Activated T-cell treated with anti-CD3 and anti-CD28 coated beads for 48 hours (primary cell): ENCODE results near the gene VGLL1.

ENCODE experiments used
- DNase-seq: peaks from one replicate; pipeline ENCODE4 v3.0.0-alpha.2; 2020; ENCODE audit warnings: low read depth

The VGLL1 gene, protein sequence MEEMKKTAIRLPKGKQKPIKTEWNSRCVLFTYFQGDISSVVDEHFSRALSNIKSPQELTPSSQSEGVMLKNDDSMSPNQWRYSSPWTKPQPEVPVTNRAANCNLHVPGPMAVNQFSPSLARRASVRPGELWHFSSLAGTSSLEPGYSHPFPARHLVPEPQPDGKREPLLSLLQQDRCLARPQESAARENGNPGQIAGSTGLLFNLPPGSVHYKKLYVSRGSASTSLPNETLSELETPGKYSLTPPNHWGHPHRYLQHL

DNA sequence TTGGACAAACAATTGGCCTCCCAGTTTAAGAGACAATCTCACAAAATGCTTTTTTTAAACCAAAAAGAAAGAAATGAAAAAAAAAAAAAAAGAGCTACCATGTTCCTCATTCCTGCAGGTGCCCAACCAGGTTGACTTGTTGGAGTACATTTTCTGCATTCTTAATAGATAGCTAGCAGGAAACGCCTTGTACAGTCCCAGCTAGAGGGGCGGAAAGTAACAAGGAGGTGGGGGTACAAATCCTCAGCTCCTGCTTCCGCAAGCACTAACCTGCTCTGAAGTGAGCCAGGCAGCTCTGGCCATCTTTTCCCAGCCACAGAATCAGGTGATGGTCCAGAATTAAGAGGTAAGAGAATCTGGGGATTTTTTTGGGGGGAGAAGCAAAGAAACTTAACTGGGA lies at the start of gene VGLL1:
TSS of gene VGLL1 (plus strand) at position 265 of the 400 bp plus-strand sequence. CDS start 3,806 bp downstream, outside the sequence.
- no peak for DNase-seq

DNA sequence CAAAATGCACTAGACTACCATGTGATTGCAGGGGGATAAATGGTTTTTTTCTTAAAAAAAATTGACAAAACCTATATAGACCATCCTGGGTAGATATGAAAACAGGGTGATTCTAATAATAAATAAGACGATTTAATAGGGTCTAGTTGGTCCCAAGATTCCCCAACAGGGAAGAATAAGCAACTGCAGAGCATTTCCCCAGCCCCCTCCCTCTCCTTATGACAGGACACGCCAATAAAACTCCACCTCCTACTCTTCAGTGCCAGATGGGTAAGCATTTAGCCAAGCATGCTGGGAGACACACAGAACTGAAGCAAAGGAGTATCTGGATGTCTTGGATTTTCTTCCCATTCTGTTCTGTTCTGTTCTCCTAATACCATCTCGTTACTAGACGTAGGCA lies 44.4 kb upstream of the VGLL1 start, which contains the start of gene BRS3:
TSS of gene BRS3 (plus strand) at position 301 of the 400 bp plus-strand sequence. CDS start 168 bp downstream, outside the sequence.
- no peak for DNase-seq

- no peak for DNase-seq
These were observed 43.3 kb upstream of the VGLL1 start for GRCh38 chrX:136488706-136489105.

- no peak for DNase-seq
These were observed 40.2 kb upstream of the VGLL1 start for GRCh38 chrX:136491832-136492231.

DNA sequence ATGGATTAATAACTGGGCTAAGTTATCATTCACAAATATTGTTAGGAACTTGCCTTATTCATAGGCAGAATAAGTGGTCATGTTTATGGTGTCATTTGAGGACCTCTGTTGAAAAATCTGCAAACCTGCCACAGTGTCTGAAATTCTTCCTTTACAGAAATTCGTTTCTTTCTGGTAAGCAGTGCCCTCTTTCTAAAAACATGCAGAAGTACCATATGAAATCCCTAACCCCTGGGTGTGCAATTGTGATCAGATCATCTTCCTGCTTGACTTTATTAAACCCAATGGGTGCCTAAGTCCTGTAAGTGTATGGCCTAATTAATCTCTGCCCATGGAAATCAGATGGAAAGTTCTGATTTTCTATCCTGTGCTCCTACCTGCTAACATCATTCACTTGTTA lies 39.0 kb upstream of the VGLL1 start:
- DNase-seq: no peak

DNA sequence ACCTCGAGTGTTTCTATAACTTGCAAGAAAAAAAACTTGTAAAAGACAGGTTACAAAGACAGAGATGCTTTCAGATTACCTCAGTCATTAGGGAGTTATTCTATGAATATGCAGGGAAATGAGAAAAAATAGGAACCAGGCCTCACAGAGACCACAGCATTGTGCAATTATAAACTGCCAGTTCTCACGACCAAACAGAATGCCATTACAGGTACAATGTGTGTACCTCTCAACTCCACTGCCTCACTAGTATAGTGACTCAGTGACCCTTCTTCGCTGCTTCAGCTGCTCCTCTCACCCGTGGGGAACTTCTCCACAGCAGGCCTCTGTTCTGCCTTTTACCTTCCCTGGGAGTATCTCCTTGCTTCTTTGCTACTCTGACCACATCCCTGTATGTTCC lies 37.0 kb upstream of the VGLL1 start:
- no peak for DNase-seq

DNA sequence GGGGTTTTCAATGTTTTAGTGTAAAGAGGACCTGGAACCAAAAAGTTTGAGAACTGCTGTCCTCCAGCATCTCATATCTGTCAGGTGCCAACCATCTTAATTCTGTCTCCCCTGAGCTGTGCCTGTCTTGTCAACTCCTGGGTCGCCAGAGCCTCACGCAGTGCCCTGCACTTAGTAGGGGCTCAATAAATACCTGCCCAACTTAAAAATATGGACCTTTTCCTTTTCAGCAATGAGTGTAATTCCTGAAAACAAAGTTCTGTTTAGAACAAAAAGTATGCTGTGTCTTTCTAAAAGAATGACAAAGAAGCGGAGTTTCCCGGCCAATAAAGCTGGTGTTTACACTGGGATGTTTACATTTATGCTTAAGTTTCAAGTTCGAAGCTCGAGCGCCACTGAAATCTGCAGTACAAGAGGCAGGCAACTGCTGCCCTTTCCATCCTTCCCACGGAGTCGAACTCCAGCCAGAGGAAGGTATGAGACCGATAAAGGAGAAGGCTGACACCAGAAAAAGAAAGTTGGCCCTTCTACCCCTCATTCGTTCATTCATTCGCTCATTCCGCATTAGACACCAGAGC lies 35.7 kb upstream of the VGLL1 start:
- DNase-seq: no peak

DNA sequence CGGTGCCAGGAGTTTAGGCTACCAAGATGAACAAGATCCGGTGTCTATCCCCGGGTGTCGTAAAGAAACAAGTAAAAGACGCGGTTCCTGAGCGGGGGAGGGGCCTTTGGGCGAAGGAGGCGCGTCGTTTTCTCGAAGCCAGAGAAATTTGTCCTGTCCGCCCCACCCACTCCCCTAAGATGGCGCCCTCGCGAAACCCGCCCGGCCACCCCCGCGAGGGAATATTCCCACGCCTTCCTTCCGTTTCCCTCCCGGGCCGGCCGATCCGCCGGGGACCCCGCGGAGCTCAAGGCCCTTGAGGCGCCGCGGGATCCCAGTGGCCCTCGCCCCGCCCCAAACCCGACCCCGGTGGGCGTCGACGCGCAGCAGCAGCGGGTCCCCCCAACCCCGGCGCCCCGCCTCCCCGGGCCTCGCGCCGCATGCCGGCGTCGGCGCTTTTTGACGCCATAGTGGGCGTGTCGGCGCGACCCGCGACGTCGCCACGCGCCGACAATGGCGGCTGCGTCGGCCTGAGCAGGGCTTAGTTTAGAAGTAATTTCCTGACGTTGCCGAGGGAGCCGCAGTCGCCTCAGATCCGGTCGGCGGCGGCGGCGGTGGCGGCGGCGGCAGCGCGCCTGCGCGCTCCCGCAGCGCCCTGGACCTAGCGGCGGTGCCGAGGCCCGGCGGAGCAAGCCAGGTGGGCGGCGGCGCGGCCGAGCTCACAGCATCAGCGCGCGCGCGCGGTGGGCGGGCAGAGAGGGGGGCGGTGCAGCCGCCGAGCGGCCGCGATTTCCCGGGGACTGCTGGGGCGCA lies 35.1 kb upstream of the VGLL1 start:
- DNase-seq: peak; percentile 84

DNA sequence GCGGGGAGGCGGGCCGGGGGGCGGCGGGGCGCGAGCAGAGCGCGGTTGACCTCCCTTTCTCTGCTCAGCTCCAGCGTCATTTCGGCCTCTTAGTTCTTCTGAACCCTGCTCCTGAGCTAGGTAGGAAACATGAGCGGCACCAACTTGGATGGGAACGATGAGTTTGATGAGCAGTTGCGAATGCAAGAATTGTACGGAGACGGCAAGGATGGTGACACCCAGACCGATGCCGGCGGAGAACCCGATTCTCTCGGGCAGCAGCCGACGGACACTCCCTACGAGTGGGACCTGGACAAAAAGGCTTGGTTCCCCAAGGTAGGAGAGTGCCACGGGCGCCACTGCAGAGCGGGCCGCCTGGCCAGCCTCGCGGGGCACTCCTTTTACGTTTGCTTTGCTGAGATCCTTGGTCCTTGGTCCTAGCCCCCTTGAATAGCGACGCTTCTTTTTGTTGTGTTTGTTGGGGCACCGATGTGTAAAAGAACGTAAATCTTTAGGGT lies 34.4 kb upstream of the VGLL1 start, which contains the start of gene HTATSF1:
TSS of gene HTATSF1 (plus strand) at position 37 of the 497 bp plus-strand sequence. CDS start at position 130, 93 bp downstream.
- DNase-seq: no peak

DNA sequence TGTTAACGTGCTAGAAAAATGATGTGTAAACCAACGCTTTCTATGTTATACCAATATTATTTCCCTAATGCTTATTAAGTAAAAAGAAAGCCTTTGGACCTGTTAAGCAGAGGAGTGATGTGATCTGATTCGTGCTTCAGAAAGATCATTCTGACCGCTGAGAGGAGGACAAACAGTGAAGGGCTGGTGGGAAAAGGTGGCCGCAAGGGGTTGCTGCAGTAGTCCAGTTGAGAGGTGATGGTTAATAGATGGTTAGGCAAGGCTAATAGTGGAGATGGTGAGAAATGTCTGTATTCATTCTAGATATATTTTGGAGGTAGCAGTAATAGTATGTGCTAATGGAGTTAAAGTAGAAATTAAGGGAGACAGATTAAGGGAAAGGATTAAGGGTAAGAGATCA lies 12.9 kb upstream of the VGLL1 start:
- DNase-seq: no peak

DNA sequence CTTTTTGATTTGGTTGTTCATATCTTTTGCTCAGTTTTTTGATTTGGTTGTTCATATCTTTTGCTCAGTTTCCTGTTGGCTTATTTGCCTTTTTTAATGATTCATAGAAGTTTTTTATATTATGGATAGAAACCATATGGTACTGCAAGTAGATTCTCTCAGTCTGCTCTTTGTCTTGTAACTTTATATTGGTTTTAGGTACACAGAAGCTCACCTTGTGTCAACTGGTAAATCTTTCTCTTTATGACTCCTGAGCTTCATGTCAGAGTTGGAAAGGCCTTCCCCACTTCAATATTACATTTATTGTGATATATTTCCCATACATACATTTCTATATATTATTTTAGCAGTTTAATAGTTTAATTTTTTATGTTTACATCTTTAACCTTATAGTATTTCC lies 8.2 kb upstream of the VGLL1 start:
- no peak for DNase-seq

- no peak for DNase-seq
These were observed 6.0 kb upstream of the VGLL1 start for GRCh38 chrX:136525738-136526606.

DNA sequence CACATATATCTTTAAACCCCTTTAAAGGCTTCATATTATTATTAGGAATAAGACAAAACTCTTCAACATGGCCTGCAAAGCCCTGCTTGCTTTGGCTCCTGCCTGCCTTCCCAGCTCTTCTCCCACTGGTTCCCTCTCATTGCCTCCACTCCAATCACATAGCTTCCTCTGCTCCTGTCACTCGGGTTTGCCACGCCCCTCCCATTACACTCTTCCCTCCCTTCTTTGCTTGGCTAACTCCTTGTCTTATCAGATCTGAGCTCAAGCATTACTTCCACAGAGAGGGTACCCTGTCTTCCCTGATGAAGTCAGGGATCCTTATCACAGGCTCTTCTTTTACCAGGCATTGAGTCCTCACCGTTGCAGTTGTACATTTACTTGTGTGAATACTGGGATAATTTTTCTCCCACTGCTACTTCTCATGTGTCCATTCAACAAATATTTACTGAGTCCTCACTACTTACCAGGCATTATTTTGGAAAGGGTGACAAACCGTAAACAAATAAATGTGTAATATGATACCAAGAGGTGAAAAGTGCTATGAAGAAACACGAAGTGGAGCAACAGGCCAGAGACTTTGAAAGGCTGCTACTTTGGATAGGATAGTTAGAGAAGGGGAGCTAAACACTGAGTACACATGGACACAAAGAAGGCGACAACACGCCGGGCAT lies 3.2 kb upstream of the VGLL1 start:
- no peak for DNase-seq

DNA sequence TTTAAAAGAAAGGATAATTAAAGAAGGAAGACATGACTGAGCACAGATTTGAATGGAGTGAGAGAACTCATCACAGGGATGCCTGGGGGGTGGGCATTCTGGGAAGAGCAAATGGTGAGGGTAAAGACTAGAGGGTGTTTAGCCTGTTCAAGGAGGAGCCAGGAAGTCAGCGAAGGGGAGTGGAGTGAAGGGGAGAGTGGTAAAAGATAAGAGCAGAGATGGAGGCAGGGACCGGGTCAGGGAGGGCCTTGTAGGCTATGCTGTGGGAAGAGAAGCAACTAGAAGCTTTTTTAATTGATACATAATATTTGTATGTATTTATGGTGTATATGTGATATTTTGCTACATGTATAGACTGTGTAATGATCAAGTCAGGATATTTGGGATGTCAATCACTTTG lies 2.2 kb upstream of the VGLL1 start:
- DNase-seq: no peak

GRCh38 chrX:136534131-136534530 lies 2.1 kb downstream of the VGLL1 start:
- no peak for DNase-seq

- no peak for DNase-seq
These were observed 6.8 kb downstream of the VGLL1 start for GRCh38 chrX:136538811-136539210.

DNA sequence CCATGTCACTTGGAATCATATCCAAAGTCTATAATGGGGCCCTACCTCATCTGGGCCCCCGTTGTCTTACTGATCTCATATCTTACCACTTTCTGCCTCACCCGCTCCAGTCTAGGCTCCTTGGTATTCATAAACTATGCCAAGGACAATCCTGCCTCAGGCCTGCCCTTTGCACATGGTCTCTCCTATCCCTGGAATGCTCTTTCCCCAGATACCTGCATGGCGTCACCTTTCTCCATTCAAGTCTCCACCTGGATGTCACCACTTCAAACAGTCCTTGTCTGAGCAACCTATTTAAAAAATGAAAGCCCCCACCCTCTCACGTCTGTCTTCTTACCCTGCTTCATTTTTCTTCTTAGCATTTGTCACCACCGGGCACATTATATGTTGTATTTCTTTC lies 8.2 kb downstream of the VGLL1 start:
- no peak for DNase-seq

DNA sequence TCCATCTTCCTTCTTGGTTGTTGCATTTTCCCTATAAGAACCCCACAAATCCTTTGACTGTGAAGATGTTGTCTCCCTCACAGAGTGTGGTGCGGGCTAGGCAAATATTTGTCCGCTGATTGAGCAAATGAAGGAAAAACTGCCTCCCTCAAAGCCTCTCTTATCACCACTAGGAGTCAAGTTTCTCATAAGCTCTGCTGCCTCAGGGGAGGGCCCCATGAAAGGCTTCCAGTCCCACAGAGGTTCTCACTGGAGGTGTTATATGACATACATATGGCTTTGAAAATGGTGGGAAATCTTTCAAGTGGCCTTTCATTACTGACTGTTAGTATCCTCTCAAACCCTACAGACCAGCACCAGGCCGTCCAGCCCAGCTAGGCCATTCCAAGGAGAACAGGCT lies 9.3 kb downstream of the VGLL1 start:
- no peak for DNase-seq

- DNase-seq: no peak
These were observed 10.3 kb downstream of the VGLL1 start for GRCh38 chrX:136542281-136542680.

DNA sequence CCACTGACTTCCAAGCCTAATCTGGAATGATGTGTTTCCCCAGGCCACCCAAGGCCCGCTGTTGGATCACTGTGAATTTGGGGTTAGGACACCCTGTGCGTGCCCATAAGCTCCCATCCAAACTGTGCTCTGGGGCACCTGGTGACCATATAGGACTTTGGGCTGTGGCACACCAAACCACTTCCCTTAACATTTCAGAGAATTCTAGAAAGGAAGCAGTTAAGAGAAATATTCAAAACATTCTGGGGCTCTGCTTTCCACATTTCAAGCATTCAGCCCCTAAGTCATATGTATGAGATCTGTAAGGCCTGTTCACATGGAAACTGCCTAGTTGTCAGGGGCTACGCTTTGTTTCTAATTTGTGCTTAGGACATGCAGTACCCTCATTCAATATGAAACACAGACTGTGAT lies 14.4 kb downstream of the VGLL1 start:
- DNase-seq: no peak

- DNase-seq: no peak
These were observed 17.2 kb downstream of the VGLL1 start for GRCh38 chrX:136549226-136549625.
